AG04450 (cell line): ENCODE results near the gene KRT34. TPM values are rescaled to one million over a fixed set of nuclear protein-coding genes. Genes with fewer than 3 reads are reported as not detected.

ENCODE experiments used
- CTCF ChIA-PET: fragments of 300-600, 350-600 bp; formaldehyde crosslinking; extraction: SDS; loops from one replicate; lab custom pipeline; 2022; ENCODE audit warnings: antibody characterized with exemption, inconsistent platforms; lab: Charles Lee
- POLR2A ChIA-PET: fragments of 350-600 bp; formaldehyde crosslinking; extraction: SDS; loops from one replicate; lab custom pipeline; 2021; ENCODE audit warnings: antibody characterized with exemption, inconsistent platforms; lab: Yijun Ruan, JAX
- DNase-seq: peaks from one replicate; pipeline ENCODE4 v3.0.0-alpha.2; 2011; ENCODE audit warnings: low read depth, low spot score
- H3K27ac ChIP-seq: one replicate; pipeline ENCODE4 v1.5.1; 2012; ENCODE audit warnings: low read depth, low read length, control low read depth
- H3K27me3 ChIP-seq: one replicate; pipeline ENCODE4 v1.6.0; 2012; ENCODE audit warnings: low read length; ENCODE audit not compliant: control insufficient read depth, insufficient read depth
- H3K4me3 ChIP-seq: 2 replicates; pipeline ENCODE4 v1.5.1; 2011; ENCODE audit warnings: mild to moderate bottlenecking, low read depth, low read length, control low read depth
- H3K9me3 ChIP-seq: 2 replicates; pipeline ENCODE4 v1.5.1; 2012; ENCODE audit warnings: low read length; ENCODE audit not compliant: control insufficient read depth, insufficient read depth
- polyA plus RNA-seq: library from polyadenylated mRNA; depleted of rRNA; stranded (reverse); fragments of >200 nt; gene quantifications from 2 replicates; pipeline ENCODE4 v1.2.3, GENCODE V29; 2011
- TF ChIP-seq, protein P1 (sequence below): IDR thresholded peaks from 2 replicates; pipeline ENCODE4 v1.5.1; 2011; ENCODE audit warnings: low read depth, low read length, control low read depth, inconsistent platforms

Gene KRT34
- polyA plus RNA-seq, 1 experiment = 0.27 TPM

DNA sequence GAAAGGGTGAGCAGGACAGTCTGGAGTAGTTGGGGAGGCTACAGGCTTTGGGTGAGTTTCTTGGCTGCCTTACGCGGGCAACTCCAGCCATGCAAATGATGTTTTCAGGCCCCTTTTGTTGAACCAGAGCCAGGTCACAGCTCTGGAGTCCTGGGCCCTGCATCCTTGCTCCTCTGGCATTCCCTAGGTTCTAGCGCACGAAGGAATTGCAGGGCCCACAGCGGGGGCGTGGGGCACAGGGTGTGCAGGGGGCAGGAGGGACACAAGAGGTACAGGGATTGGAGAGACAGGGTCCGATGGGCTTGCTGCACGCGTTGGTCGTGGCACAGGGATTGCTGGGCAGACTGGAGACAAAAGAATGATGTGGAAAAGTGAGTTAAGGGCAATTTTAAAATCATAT lies 11.7 kb upstream of the KRT34 start:
- H3K4me3 ChIP-seq = no peak overlapping the region

DNA sequence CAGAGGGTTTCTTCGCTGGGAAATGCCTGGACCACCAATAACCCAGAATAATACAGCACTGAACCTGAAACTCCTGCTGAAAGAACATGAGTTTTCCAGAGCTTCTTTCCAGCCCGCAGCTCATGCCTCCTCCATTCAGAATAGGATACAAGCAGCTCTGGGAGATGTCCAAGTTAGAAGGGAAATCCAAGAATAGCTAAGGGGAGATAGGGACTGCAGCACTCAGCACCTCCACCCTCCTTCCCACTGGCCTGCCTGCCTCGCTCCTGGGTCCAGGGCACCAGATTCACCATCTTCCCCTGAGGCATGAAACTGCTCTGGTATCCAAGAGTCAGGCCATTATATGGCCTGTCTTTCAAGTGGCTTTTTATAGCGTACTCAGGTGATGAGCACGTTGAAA lies 11.2 kb upstream of the KRT34 start:
- ChIA-PET CTCF (no interaction called here), POLR2A (no interaction called here)

More for the DNA sequence above, 11.7 kb upstream of the KRT34 start:
- Histone ChIP-seq H3K9me3 (no peaks in the 10 kb centered on the region), H3K27ac (no peak overlapping the region), H3K27me3 (no peaks in the 10 kb centered on the region)
- TF ChIP-seq, protein P1, sequence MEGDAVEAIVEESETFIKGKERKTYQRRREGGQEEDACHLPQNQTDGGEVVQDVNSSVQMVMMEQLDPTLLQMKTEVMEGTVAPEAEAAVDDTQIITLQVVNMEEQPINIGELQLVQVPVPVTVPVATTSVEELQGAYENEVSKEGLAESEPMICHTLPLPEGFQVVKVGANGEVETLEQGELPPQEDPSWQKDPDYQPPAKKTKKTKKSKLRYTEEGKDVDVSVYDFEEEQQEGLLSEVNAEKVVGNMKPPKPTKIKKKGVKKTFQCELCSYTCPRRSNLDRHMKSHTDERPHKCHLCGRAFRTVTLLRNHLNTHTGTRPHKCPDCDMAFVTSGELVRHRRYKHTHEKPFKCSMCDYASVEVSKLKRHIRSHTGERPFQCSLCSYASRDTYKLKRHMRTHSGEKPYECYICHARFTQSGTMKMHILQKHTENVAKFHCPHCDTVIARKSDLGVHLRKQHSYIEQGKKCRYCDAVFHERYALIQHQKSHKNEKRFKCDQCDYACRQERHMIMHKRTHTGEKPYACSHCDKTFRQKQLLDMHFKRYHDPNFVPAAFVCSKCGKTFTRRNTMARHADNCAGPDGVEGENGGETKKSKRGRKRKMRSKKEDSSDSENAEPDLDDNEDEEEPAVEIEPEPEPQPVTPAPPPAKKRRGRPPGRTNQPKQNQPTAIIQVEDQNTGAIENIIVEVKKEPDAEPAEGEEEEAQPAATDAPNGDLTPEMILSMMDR = no peak
- DNase-seq = no peak
- POLR2A ChIA-PET = no interaction called here
- CTCF ChIA-PET = no interaction called here

DNA sequence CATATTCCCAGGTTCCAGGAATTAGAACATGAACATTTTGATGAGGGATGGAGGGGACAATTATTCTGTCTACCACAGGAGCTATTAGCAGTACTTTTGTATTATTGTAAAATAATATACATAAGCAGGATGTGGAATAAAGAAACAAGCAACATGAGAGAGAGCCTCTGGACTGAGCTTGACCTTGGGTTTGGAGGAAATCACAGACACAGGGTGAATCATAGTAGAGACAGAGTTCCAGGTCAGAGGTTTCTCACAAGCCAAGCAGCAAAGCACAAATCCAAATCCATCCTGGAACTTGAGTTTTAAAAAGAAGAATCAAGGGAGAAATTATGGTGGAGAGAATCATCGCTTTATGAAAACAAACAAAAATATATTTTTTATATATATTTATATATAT lies 10.2 kb upstream of the KRT34 start:
- CTCF ChIA-PET = interaction anchor here (2.0 kb wide), 1 partner anchor 157 kb away, joined by 7 read pairs; no protein-coding TSS in a partner anchor
- Histone ChIP-seq H3K27me3 (no peaks in the 10 kb centered on the region), H3K27ac (no peak overlapping the region), H3K9me3 (no peaks in the 10 kb centered on the region), H3K4me3 (no peak overlapping the region)
- TF ChIP-seq, protein P1 = no peak
- POLR2A ChIA-PET = no interaction called here
- no peak for DNase-seq

More for the DNA sequence above, 11.2 kb upstream of the KRT34 start:
- H3K9me3 ChIP-seq = no peaks in the 10 kb centered on the region
- DNase-seq = no peak
- H3K27ac ChIP-seq = no peak overlapping the region
- no peak overlapping the region for H3K4me3 ChIP-seq
- H3K27me3 ChIP-seq = no peaks in the 10 kb centered on the region
- TF ChIP-seq, protein P1 = no peak

DNA sequence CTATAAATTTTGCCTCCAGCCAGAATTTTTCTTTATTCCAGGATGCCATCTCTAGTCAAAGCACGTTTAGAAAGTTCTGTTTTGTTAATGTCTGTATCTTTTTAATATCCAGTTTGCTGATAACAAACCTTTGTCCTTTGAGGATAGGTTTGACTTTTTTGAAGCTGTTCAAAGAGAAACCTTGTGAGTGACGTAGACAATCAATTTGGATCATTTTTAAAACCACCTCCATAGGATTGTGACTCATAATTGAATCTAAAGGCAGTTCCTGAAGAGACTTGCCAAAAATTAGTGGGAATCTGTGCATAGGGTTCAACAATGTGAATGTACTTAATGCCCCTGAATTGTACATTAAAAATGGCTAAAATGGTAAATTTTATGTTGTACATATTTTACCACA lies 9.4 kb upstream of the KRT34 start:
- Histone ChIP-seq H3K27ac (no peak overlapping the region), H3K4me3 (no peak overlapping the region), H3K27me3 (no peaks in the 10 kb centered on the region), H3K9me3 (no peaks in the 10 kb centered on the region)
- DNase-seq = no peak
- POLR2A ChIA-PET = no interaction called here
- CTCF ChIA-PET = interaction anchor here (2.0 kb wide), 1 partner anchor 157 kb away, joined by 7 read pairs; no protein-coding TSS in a partner anchor
- TF ChIP-seq, protein P1 = no peak

DNA sequence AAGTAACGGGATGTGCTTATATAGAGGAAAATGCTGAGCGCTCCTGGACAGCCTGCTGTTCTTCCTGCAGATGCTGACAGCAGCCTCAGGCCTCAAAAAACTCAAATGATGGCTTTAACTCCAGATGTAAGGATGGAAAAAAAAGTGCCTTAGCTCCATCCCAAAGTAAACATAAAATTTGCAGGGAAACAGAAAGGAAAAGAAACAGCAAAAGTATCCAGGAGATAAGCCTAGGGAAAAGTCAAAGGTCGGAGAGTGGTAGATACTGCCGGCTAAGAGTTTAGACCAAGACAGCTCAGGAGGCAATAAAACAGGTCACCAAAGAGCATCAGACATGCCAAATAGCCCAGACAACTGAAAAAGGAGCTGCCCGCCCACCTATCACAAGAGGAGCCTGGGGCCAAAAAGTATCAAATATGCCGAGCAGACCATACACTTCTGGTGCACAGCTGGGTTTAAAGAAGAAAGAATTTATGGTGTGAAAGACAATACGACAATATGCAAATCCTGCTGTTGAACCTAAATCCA lies 8.4 kb upstream of the KRT34 start:
- POLR2A ChIA-PET = no interaction called here
- H3K27me3 ChIP-seq = no peaks in the 10 kb centered on the region
- H3K9me3 ChIP-seq = no peaks in the 10 kb centered on the region
- TF ChIP-seq, protein P1 = no peak
- no peak for DNase-seq
- H3K4me3 ChIP-seq = no peak overlapping the region
- CTCF ChIA-PET = interaction anchor here (0.7 to 2.0 kb wide), 2 partner anchors 158 to 258 kb away, joined by 6 to 7 read pairs; no protein-coding TSS in a partner anchor
- no peak overlapping the region for H3K27ac ChIP-seq
